HL-60 (cell line): ENCODE data around the gene AHCTF1.
"Not testable (repeated sequence)": the region's sequence is repeated elsewhere in the genome, so short reads cannot be mapped to it uniquely, and the experiment has no call there.

Experiments used
- CTCF ChIP-seq: IDR thresholded peaks from one replicate; pipeline ENCODE4 v1.5.1; 2011; ENCODE audit warnings: low read length, control low read depth, inconsistent platforms; ENCODE audit not compliant: insufficient read depth
- REST ChIP-seq: IDR thresholded peaks from 2 replicates; pipeline ENCODE4 v1.6.1; 2012; ENCODE audit warnings: low read depth; ENCODE audit not compliant: insufficient replicate concordance
- SPI1 ChIP-seq: IDR thresholded peaks from 2 replicates; pipeline ENCODE4 v1.6.1; 2012; ENCODE audit warnings: low read depth, mild to moderate bottlenecking, borderline replicate concordance

- not testable (repeated sequence) for TF ChIP-seq SPI1, CTCF, REST
Measured at GRCh38 chr1:246840761-246841160, 91.0 kb downstream of the AHCTF1 start.
